ENCODE results near the gene PTGIS.

PTGIS gene

GRCh38 chr20:49595346-49595745 lies 27.4 kb upstream of the PTGIS start:
- no peak for DNase-seq

GRCh38 chr20:49594931-49595315 lies 27.0 kb upstream of the PTGIS start:
- DNase-seq: no peak

GRCh38 chr20:49594143-49594930 lies 26.4 kb upstream of the PTGIS start:
- peak; percentile 30 for DNase-seq

GRCh38 chr20:49593466-49594142 lies 25.7 kb upstream of the PTGIS start:
- DNase-seq: no peak

GRCh38 chr20:49592120-49592519 lies 24.2 kb upstream of the PTGIS start:
- DNase-seq: no peak

- DNase-seq: no peak
Measured at GRCh38 chr20:49591217-49591865, 23.4 kb upstream of the PTGIS start.

GRCh38 chr20:49590163-49591017 lies 22.5 kb upstream of the PTGIS start:
- no peak for DNase-seq

- no peak for DNase-seq
Measured at GRCh38 chr20:49589747-49590146, 21.8 kb upstream of the PTGIS start.

- no peak for DNase-seq
Measured at GRCh38 chr20:49587111-49587570, 19.2 kb upstream of the PTGIS start.

- no peak for DNase-seq
Measured at GRCh38 chr20:49585585-49586245, 17.8 kb upstream of the PTGIS start.

GRCh38 chr20:49584418-49585382 lies 16.8 kb upstream of the PTGIS start:
- DNase-seq: no peak

GRCh38 chr20:49583669-49584417 lies 15.9 kb upstream of the PTGIS start:
- DNase-seq: no peak

GRCh38 chr20:49583343-49583668 lies 15.4 kb upstream of the PTGIS start:
- no peak for DNase-seq

- no peak for DNase-seq
Measured at GRCh38 chr20:49582413-49583334, 14.7 kb upstream of the PTGIS start.

- DNase-seq: no peak
Measured at GRCh38 chr20:49581482-49581881, 13.5 kb upstream of the PTGIS start.

- DNase-seq: no peak
Measured at GRCh38 chr20:49580813-49581174, 12.9 kb upstream of the PTGIS start.

- DNase-seq: no peak
Measured at GRCh38 chr20:49579874-49580812, 12.2 kb upstream of the PTGIS start.

- DNase-seq: no peak
Measured at GRCh38 chr20:49579195-49579594, 11.3 kb upstream of the PTGIS start.
